GM12878 (cell line): Measurements from ENCODE around the gene PPARD. TPM values are rescaled to one million over a fixed set of nuclear protein-coding genes. Genes with fewer than 3 reads are reported as not detected.

Experiments used
- ATAC-seq: fragments of 200-7000 bp; cut with Tn5 transposase; 3 replicates; pipeline ENCODE4 v1.9.1; 2020; ENCODE audit warnings: mild to moderate bottlenecking, moderate library complexity
- BruUV-seq: library from RNA; stranded (reverse); fragments of 400-500 nt; replicated peaks from 2 replicates; lab custom pipeline; 2021; lab: Mats Ljungman, UMichigan
- CTCF ChIA-PET: fragments of 300-600 bp; sonication (Branson Sonifier 250); formaldehyde crosslinking; extraction: SDS; loops from one replicate; lab custom pipeline; 2021; ENCODE audit warnings: inconsistent platforms; lab: Yijun Ruan, JAX
- POLR2A ChIA-PET: fragments of 350-600 bp; formaldehyde crosslinking; extraction: SDS; loops from one replicate; lab custom pipeline; 2021; ENCODE audit warnings: inconsistent platforms; lab: Charles Lee
- RAD21 ChIA-PET: fragments of 300-600 bp; sonication (Branson Sonifier 250); formaldehyde crosslinking; loops from one replicate; lab custom pipeline; 2023; ENCODE audit warnings: antibody characterized with exemption; ENCODE audit not compliant: unreplicated experiment; lab: Charles Lee
- SMC1A ChIA-PET: fragments of 300-600 bp; sonication (Branson Sonifier 250); formaldehyde crosslinking; loops from one replicate; lab custom pipeline; 2023; ENCODE audit not compliant: unreplicated experiment, uncharacterized antibody; lab: Charles Lee
- DNase-seq: peaks from one replicate; pipeline ENCODE4 v3.0.0-alpha.2; 2011; ENCODE audit warnings: low read depth, low spot score
- FAIRE-seq: peaks from 3 replicates; lab custom pipeline; 2011; peaks lifted over from hg19 to GRCh38; lab: Jason Lieb, UNC
- H2AFZ ChIP-seq: 2 replicates; pipeline ENCODE4 v1.6.0; 2011; ENCODE audit warnings: low read depth, low read length, control low read depth; ENCODE audit not compliant: control insufficient read depth
- H3K27ac ChIP-seq: 2 replicates; pipeline ENCODE4 v1.5.1; 2011; ENCODE audit warnings: control low read depth; ENCODE audit not compliant: control insufficient read depth, insufficient read depth
- H3K27me3 ChIP-seq, 2 experiments: replicated peaks in 1 of 2; 2 replicates each; pipeline versions ENCODE4 v1.6.0 to v1.6.1; 2011; ENCODE audit warnings: low read length in 1 of 2; ENCODE audit not compliant: control insufficient read depth in 2 of 2, insufficient read depth in 2 of 2
- H3K36me3 ChIP-seq, 2 experiments: 2 replicates each; pipeline ENCODE4 v1.5.1; 2011; ENCODE audit warnings: low read length in 1 of 2; ENCODE audit not compliant: control insufficient read depth in 2 of 2, insufficient read depth in 2 of 2
- H3K4me1 ChIP-seq: 2 replicates; pipeline ENCODE4 v1.6.1; 2011; ENCODE audit warnings: mild to moderate bottlenecking, low read length, moderate library complexity, mixed read lengths; ENCODE audit not compliant: control insufficient read depth, insufficient read depth
- H3K4me2 ChIP-seq: 2 replicates; pipeline ENCODE4 v1.6.0; 2011; ENCODE audit warnings: control low read depth; ENCODE audit not compliant: control insufficient read depth, insufficient read depth
- H3K4me3 ChIP-seq: fragments of 200-600 bp; sonication (generic); 2 replicates; pipeline ENCODE4 v1.5.1; 2016
- H3K79me2 ChIP-seq: 2 replicates; pipeline ENCODE4 v1.6.0; 2011; ENCODE audit warnings: low read length; ENCODE audit not compliant: control insufficient read depth, insufficient read depth
- H3K9ac ChIP-seq: 2 replicates; pipeline ENCODE4 v1.8.0; 2011; ENCODE audit warnings: low read length, control low read depth, mixed read lengths; ENCODE audit not compliant: control insufficient read depth, insufficient read depth
- H3K9me3 ChIP-seq: replicated peaks from 3 replicates; pipeline ENCODE4 v1.5.1; 2011; ENCODE audit warnings: mild to moderate bottlenecking, low read length; ENCODE audit not compliant: control insufficient read depth, insufficient read depth
- H4K20me1 ChIP-seq: 2 replicates; pipeline ENCODE4 v1.6.0; 2011; ENCODE audit not compliant: control insufficient read depth, insufficient read depth
- CBX3 ChIP-seq: fragments of 200-600 bp; sonication (generic); IDR thresholded peaks from 2 replicates; pipeline ENCODE4 v1.6.1; 2016; ENCODE audit warnings: low read depth, borderline replicate concordance
- HSF1 ChIP-seq: fragments of 150-350 bp; IDR thresholded peaks from 2 replicates; pipeline ENCODE4 v1.6.1; 2014; ENCODE audit warnings: mild to moderate bottlenecking, low read depth, low read length
- IRF5 ChIP-seq: fragments of 450-650 bp; IDR thresholded peaks from 2 replicates; pipeline ENCODE4 v1.6.1; 2017; ENCODE audit warnings: borderline replicate concordance
- KLF5 ChIP-seq: fragments of 450-650 bp; IDR thresholded peaks from 2 replicates; pipeline ENCODE4 v1.6.1; 2014; ENCODE audit warnings: mild to moderate bottlenecking; ENCODE audit not compliant: partially characterized antibody
- PBX3 ChIP-seq: IDR thresholded peaks from 2 replicates; pipeline ENCODE4 v1.6.1; 2011; ENCODE audit warnings: mild to moderate bottlenecking, low read depth, low read length, moderate library complexity; ENCODE audit not compliant: insufficient replicate concordance
- POLR2A ChIP-seq: IDR thresholded peaks from 2 replicates; pipeline ENCODE4 v1.6.1; 2011; ENCODE audit warnings: low read depth, mild to moderate bottlenecking, low read length
- POLR2AphosphoS2 ChIP-seq: IDR thresholded peaks from 2 replicates; pipeline ENCODE4 v1.6.1; 2011; ENCODE audit warnings: low read depth, mild to moderate bottlenecking, low read length, improper control_type of control experiment, moderate library complexity
- POLR2AphosphoS5 ChIP-seq: IDR thresholded peaks from 2 replicates; pipeline ENCODE4 v1.6.1; 2011; ENCODE audit warnings: mild to moderate bottlenecking, low read length, inconsistent platforms
- SIN3A ChIP-seq: IDR thresholded peaks from 2 replicates; pipeline ENCODE4 v1.6.1; 2012; ENCODE audit warnings: low read depth, low read length, improper control_type of control experiment
- USF1 ChIP-seq: IDR thresholded peaks from 2 replicates; pipeline ENCODE4 v1.6.1; 2011; ENCODE audit warnings: borderline replicate concordance, low read depth, mild to moderate bottlenecking, moderate library complexity, mixed read lengths, low read length; ENCODE audit not compliant: insufficient read depth; ENCODE audit errors: extremely low read length
- WGBS: methylation state at CpG from one replicate; pipeline ENCODE4 v1.1.6; 2016; ENCODE audit warnings: low lambda C conversion rate; ENCODE audit not compliant: insufficient replicate concordance, insufficient coverage; ENCODE audit errors: missing lambda C conversion rate; 5-methylcytosine and 5-hydroxymethylcytosine counted together
- in situ Hi-C: fragments of 300-500 bp; cut with MboI; formaldehyde crosslinking; loops from 9 replicates; pipeline ENCODE4 v1.14.3; 2018; ENCODE audit warnings: mixed read lengths
- intact Hi-C: fragments of 100-400 bp; cut with micrococcal nuclease; formaldehyde crosslinking; loops from one replicate; pipeline ENCODE4 v1.14.2; 2022; ENCODE audit not compliant: unreplicated experiment
- polyA plus RNA-seq, 11 experiments: library from polyadenylated mRNA; depleted of rRNA in 4 of 11; unstranded in 6 of 11; stranded (reverse) in 5 of 11; fragments of >200 nt; fragmentation: Nextera tagmentation in 4 of 11; fragmentation: Illumina TruSeq in 1 of 11; extraction: Ambion mirVana in 4 of 11; extraction: Trizol in 1 of 11; gene quantifications; 1 replicate in 1 of 11; 2 replicates in 10 of 11; pipeline versions ENCODE4 v1.2.1 to v1.2.3, GENCODE V29; 2011 to 2016; ENCODE audit warnings: inconsistent platforms in 2 of 11, missing spikeins in 2 of 11, low read depth in 1 of 11
- total RNA-seq, 4 experiments: library from RNA; depleted of rRNA in 3 of 4; stranded (reverse); fragments of >200 nt in 3 of 4; fragmentation: Illumina TruSeq in 1 of 4; extraction: Trizol in 1 of 4; gene quantifications; 2 replicates each; pipeline versions ENCODE4 v1.2.1 to v1.2.3, GENCODE V29; 2013 to 2021

The PPARD gene
- total and polyA plus RNA-seq, 10 of the 15 experiments (the other 5 are each of a cell fraction or from before 2014, with no cell fraction given), result 0.05 to 12.6 (median 6.7) TPM

GRCh38 chr6:35473850-35474130 lies 131.4 kb downstream of the PPARD start (continued):
- TF ChIP-seq SIN3A, result no peak

- 75% methylated on average over 14 of the region's 14 CpGs for WGBS
- peak; percentile 69; the same call in 1 of the 2 replicates for TF ChIP-seq POLR2AphosphoS5
- TF ChIP-seq POLR2AphosphoS2, result no peak
- TF ChIP-seq KLF5, result peak; percentile 6
- TF ChIP-seq CBX3, result no peak
- no peak for TF ChIP-seq HSF1
- TF ChIP-seq USF1, result no peak
- no peak for TF ChIP-seq IRF5
- TF ChIP-seq PBX3, result no peak
- TF ChIP-seq POLR2A, result peak; percentile 72
These were observed 132.0 kb downstream of the PPARD start for GRCh38 chr6:35474131-35474941.

More at GRCh38 chr6:35474131-35474941, 132.0 kb downstream of the PPARD start:
- Histone ChIP-seq H3K4me1 (no peaks in the 10 kb centered on the region), H2AFZ (no peak overlapping the region), H3K4me3 (no peak overlapping the region), H3K9me3 (no peaks in the 10 kb centered on the region), H3K79me2 (peaks cover 21% of the 10 kb centered on the region), H3K4me2 (no peak overlapping the region), H3K9ac (no peak overlapping the region), H3K36me3 (peaks cover 14% of the 10 kb centered on the region in 2 experiments), H3K27me3 (no peaks in the 10 kb centered on the region), H4K20me1 (peaks cover 7% of the 10 kb centered on the region; the same call in 1 of the 2 replicates), H3K27ac (no peak overlapping the region)
- SMC1A ChIA-PET, result no interaction called here
- CTCF ChIA-PET, result no interaction called here
- no peak for DNase-seq
- ATAC-seq, result peak; percentile 23
- POLR2A ChIA-PET, result interaction anchor here (0.5 to 0.6 kb wide), 4 partner anchors 13 to 264 kb away, joined by 3 to 6 read pairs (median 4); no protein-coding TSS in a partner anchor
- FAIRE-seq, result no peak
- intact Hi-C loops, result no loop called here
- BruUV-seq, result no TSS peak
- in situ Hi-C loops, result no loop called here
- RAD21 ChIA-PET, result no interaction called here
